ENCODE data around the gene FAT1.

FAT1 gene

DNA sequence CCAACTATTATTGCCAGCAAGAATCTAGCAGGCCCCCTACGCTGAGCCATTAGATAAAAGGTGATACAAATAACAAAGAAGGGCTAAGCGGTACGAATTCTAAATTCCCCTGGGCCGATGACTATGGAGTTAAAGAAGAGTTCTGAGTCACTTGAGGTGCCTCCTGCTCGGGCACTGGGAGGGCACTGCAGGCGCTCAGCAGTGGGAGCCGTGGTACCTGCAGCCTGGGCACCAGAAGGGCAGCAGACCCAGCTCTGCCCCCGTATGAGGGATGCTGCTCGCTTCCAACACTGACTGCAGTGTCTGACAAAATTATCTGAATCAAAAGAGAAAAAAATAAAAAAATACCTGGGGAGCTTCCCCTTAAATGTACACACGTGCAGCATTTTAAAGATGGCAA, 124.2 kb downstream of the FAT1 start:
- DNase-seq: no peak

DNA sequence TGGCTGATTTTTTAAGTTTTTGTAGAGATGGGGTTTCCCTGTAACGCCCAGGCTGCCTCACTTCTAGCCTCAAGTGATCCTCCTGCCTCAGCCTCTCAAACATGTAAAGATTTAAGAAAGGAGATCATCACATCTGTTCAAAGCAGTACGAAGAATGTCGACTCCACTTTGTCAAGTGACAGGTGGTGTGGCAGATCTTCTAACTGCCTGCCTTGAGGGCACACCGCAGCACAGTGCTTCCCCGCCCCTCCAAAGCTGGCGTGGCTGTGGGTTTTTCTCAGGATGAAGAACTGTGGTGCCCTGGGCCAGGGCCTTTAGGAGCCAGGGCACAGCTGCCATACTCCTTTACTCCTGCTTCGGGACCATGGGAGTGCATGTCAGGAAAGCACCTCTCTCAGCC, 125.0 kb downstream of the FAT1 start:
- no peak for DNase-seq

DNA sequence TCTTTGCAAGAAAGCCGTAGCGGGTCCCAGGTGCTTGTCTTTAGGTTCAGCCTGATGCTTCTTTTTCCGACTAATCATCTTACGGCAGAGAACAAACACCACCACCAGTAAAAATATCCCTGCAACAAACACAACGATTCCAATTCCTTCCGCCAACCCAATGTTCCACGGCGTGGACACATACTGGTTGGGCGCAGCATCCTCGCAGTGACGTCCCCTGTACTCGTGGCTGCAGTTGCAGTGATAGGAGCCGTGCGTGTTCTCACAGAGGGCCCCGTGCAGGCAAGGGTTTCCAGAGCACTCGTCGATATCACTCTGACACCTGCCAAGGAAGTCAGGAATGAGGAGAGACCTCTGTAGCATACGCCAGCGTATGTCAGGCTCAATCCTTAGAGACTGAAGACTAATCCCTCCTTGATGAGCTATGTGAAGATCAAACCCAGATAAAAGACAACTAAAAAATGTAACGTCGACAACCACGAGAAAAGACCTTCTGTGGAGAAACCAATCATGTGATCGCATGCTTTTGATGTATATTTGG, 126.7 kb downstream of the FAT1 start:
- DNase-seq: no peak

DNA sequence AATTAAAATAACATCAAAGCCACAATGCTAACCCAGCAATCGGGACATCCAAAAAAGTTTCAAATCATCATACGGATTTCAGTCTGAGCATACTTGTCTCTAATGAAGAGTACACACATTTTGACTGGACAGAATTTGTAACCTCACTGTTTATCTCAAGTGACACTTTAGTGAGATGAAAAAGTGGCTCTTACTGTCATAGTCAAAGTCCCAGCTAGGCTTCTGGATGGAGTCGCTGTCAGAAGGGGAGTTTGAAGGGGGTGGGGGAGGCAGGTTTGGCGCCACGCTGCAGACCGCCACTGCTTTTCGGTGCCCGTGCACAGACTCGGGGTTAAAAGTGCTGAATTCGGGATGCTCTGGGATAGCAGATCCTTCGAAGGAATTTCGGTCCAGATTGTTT, 127.3 kb downstream of the FAT1 start:
- DNase-seq: no peak

DNA sequence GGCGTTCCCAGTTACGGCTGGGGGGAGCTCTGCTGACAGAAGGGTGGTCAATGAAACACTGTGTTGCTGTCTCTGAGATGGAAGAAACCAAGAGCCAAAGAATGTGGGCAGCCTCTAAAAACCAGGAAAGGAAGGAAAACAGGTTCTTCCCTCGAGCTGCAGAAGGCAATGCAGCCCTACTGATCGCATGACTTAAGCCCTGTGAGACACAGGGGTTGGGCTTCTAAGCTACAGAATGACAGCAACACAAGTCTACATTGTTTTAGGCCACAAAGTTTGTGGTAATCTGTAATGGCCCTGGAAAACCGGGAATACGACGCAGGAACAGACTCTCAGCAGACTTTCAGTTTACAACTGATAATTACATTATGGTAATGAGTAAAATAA, 130.1 kb downstream of the FAT1 start:
- DNase-seq: no peak

DNA sequence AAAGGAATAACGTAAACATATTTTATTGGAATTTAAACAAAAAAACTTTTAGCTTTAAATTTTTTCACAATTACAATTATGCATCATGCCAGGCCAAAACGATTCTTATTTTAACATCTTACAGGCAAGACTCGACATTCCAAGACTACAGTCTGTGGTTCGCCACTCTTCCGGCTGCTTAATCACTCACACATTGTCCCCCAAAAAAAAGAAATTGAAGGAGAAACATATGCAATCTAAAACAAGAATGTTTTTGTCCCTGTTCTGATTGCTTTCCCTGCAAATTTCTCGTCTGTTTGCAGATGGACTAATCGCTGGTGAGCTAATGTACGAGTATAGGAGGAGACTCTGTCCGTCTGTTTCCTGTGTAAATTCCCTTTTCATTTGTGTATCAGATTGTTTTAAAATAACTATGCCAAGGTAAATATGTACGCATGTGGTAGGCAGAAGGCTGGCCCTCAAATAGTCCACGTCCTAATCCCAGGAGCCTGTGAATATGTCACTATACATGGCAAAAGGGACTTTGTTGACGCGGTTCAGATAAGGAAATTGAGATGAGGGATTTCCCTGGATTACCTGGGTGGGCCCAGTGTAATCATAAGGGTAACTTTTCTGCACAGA, 130.6 kb downstream of the FAT1 start:
- peak; percentile 82 for DNase-seq

DNA sequence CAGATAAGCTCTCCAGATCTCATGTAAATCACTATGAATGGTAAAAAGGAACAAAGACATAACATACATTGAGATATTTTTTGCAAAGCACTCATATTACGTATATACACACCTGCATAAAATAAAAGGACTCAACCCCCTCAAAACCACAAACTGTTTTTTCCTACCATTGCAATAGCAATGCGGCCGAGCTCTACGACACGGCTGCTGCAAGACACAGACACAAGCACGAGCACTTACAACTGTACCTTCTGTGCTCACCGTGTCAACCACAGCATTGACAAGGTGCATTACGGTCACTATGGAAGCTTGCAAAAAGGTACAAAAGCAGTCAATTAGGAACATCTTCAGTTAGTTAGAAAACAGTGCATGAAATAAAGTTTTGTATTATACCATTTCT, 131.2 kb downstream of the FAT1 start:
- DNase-seq: no peak

DNA sequence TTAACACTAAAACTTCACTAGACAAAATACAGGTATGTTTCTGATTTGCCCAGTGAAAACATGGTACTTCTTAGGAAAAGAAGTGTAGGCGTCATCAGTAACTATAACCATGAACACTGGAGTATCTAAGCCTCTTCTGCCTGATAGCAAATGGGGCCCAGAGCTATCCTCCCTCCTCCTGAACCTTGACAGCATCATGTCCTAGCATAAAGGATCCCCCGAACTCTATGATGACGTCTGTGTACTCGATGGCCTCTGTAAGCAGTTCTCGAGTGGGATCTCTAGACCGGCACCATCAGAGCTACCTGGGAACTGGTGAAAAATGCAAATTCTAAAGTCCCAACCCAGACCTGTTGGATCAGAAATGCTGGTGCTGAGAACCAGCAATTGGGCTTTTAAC, 132.0 kb downstream of the FAT1 start:
- DNase-seq: no peak

DNA sequence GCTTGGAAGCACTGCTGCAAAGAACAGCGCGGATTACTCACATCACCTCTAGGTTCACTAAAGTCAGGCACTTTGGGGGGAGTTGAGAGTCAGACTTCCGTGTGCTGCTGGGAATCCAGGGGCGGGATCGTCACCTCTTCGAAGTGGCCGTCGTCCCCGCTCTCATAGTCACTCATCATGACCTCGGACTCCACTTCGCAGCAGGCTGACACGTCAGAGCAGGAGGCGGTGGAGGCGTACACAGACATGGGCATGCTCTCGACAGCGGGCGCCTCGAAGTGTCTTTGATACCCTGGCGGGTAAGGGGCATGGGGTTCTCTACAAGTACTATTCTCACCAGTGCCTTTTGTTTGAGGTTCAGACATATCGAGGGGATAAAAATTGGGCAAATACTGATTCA, 135.2 kb downstream of the FAT1 start:
- DNase-seq: no peak

DNA sequence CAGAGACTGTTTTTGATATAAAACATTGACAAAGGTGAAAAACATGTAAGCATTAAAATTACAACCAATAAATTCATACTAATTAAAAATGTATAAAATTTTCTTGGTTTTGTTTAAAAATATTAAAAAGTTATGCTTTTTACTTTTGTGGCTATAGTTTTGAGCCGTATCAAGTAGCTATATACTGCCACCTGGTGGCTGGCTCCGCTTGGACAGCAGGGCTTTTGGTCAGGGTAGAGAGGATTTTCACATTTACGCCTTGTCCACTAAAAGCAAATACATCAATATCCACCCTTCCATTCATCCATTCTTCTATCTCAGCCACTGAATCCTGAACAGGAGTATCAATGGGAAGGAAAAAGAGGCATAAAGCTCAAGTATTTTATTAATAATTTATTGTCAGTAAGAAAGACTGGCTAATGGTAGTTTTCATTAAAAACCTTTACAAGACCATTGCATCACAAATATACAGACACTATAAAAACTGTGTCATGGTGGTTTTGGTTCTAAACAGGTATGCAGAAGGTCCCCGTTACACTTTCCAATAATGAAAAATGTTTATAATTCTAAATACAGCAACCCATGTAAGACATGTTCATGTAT, 136.1 kb downstream of the FAT1 start:
- peak; percentile 48 for DNase-seq

DNA sequence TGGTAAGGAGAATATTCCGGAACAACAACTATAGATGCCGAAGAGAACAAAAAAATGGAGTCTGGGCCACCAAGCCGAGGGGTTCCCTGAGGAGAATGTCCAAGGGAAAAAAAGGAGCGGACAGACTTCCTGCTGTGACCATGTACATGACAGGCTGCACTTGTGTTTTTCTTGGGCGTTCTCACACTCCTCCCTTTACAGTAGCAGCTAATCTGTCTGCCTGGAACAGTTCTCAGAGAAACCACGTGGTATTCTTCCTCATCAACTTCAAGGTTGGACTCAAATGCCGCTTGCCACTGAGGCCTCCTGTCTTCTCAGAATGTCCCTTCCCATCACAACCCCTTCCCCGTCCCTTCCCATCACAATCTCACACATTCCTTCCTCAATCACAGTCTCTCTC, 137.5 kb downstream of the FAT1 start:
- no peak for DNase-seq

DNA sequence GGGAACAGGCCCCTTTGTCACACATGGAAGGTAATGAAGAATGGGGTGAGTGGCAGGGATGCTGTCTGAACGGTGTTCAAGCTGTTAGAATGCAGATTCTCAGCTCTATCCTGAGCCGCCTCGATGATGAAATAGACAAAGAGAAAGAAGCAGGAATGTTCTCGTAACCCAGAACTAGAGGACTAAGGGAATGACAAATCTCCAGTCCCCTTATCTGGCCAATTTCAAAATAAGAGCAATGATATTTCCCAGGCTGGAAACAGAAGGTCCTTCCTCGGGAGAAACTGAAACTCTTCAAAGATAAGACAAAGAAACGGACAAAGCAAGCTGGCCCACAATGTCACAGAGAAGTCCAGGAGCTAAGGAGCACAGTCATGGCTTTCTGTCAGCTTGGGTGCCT, 138.7 kb downstream of the FAT1 start:
- no peak for DNase-seq

DNA sequence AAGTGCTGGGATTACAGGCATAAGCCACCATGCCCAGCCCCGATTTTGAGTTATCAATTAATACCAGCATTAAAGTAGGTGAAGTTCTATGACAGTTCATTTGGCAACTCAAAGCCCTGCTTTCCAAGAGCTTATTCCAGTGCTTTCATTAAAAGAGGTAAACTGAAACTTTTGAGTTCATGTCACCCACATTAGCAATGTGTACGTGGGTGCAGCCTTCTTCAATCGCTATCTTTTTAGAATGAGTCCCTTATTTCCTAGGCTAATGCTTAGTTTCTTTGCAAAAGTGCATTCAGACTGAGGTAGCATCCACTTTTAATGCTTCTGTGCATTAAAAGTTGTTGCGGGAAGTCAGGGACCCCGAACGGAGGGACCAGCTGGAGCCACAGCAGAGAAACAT, 142.2 kb downstream of the FAT1 start:
- DNase-seq: no peak

DNA sequence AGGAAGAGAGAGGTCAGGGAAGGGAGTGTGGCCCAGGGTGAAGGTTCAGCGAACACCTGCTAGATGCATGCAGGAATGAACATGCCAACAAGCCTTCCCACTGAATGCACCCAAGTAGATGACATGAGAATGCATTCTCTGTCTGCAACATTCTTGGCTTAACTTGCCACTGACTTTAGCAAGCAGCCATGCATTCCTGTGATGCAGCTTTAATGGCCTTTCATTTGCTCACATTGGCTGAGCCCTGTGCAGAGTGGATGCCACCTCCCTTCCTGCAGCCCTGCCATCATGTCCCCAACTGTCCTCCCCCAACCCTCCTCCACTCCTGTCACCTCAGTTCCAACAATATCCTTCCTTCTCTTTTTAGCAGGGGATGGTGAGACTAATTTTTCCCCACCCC, 143.0 kb downstream of the FAT1 start:
- DNase-seq: no peak

DNA sequence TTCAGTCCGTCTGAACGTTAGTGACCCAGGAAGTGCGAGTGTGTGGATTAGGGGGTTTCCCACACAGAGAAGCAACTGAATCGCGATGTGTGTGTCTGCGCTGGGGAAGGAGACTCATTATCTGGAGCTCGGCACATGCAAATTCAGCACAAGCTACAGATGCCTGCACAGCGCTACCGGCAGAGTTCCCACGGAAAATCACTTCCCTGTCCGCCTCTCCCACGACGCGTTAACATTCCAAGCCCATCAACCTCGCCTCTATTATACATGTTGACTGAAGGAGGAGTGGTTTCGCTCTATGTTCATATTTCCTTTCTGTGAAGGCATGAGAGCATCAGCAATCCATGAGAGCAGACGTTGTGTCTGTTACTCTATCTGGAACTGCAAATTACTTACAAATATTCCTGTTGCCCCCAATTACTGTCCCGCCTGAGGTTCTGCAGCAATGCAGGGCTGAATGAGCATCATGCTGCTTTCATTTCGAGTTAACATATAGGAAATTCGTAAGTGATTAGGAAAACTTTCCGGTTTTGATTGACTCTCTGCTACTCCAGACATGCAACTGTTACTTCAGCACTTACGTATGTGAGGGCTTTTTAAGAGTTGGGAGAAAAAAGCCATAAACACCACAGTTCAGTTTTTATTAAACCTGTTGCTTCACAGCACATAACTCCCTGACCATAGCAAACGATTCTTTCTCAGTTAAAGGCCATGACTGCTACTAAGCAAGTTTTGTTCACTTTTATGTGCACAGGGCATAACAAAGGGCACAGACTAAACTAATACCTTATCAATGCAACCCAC, 153.3 kb downstream of the FAT1 start:
- peak; percentile 42 for DNase-seq

DNA sequence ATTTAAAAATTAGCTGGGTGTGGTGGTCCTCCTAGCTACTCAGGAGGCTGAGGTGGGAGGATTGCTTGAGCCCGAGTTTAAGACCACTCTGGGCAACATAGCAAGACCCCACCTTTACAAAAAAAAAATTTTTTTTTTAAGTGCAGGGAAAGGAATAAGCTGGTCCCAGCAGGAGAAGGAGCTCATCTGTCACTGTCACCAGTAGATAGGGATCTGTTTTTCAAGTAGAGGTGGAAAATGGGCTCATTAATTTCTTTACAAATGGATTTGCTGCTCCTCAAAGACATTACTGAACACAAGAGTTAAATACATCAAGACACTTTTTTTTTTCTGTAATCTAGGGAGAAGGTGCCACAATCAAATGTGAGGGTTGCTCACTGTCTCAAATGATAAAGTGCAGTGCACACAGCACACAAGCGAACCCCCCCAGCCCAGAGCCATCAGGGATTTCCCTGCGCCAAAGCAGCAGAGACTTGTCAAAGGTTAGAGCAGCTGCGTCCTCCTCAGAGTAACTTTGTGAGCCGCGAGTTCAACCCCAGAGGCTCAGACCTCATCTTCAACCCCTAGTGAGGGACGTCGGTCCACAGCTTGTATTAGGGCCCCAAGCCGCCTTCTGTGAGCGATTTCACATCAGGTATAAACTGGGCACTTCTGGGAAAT, 154.0 kb downstream of the FAT1 start:
- DNase-seq: no peak

DNA sequence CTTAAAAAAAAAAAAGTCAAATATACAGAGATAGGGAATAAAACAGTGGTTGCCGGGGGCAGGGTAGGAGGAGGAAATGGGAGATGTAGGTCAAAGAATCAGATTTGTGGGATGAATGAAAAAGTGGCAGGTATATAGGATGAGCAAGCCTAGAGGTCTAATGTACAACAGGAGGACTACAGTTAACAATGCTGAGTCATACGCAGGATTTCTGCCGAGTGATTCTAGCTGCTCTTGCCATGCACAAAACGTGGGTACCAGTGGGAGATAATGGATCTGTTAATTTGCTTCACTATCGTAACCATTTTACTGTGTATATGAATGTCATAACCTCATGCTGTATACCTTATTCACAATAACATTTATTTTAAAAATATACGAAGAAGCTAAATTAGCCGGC, 157.6 kb downstream of the FAT1 start:
- no peak for DNase-seq

DNA sequence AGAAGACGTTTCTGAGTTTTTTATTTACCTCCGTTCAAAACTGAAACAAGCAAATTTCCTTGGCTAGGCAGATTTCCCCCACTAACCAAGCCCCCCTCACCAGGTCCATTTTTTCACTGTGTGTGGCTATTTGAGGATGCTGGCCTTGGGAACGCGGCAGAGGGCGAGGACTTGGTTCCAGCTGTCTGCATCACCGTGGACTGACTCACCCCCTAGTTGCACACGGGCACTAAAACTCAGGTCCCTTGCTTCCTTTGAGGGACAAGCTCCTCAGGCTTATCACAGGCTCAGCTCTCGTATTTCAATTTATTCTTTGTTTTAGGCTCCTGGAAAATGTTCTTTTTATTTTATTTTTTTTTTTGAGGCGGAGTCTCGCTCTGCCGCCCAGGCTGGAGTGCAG, 159.9 kb downstream of the FAT1 start:
- DNase-seq: no peak

DNA sequence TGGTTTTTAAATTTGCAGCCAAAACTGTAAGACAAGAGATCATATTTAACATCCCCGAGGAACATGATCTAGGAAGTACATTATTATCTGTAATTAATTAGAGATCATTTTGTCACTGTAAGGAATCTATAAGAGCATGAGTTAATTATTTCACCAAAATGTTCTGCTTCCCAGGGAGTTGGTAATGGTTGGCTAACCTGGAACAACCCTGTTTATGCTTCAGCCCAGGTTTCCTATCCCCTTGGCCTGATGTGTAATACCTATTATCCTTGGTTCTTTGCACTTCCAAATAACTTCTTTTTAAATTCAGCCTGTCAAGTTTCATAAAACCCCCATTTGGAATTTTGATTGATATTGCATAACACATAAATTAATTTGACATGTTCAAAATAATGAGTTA, 161.9 kb downstream of the FAT1 start:
- DNase-seq: no peak

DNA sequence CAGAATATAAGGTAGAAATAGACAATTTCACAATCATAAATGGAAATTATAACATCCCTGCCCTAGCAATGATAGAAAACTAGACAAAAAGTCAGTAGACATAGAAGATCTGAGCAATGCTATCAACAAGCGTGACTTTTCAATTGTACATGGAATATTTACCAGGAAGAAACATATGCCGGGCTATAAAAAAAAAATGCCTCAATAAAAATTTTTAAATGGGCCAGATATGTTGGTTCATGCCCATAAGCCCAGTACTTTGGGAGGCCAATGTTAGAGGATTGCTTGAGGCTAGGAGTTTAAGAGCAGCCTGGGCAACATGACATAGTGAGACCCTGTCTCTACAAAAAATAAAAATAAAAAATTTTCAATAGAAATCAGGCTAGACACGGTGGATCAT, 163.0 kb downstream of the FAT1 start:
- no peak for DNase-seq

DNA sequence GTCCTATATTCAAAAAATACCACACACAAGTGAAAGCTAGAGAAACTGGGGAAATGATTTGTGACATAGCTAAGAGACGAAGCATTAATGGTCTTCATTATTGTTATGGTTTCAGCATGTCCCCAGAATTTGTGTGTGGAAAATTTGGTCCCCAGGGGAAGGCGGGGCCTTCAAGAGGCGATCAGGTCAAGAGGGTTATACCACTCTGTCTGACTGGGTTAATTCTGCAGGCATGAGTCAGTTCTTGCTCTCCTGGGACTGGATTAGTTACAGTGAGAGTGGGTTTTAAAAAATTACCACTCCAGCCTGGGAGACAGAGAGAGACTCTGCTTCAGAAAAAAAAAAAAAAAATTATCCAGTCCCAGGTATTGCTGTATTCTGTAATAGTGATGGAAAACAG, 166.2 kb downstream of the FAT1 start:
- DNase-seq: peak; percentile 81

DNA sequence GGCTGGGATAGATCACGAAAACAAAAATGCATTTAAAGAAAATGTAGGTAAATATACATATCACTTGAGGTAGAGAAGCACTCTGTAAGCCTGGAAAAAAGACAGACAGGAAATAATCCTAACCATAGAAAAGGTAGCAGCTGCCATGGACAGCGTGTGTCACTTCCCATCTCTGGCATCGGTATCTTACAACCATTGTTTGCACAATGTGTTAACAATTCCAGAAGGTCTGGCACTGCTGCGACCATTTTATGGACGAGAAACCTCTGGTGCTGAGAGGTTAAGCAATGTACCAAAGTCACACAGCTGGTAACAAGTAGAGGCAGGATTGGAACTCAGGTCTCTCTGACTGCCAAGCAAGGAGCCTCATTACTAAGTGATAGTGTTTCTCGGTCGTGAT, 166.6 kb downstream of the FAT1 start:
- no peak for DNase-seq

DNA sequence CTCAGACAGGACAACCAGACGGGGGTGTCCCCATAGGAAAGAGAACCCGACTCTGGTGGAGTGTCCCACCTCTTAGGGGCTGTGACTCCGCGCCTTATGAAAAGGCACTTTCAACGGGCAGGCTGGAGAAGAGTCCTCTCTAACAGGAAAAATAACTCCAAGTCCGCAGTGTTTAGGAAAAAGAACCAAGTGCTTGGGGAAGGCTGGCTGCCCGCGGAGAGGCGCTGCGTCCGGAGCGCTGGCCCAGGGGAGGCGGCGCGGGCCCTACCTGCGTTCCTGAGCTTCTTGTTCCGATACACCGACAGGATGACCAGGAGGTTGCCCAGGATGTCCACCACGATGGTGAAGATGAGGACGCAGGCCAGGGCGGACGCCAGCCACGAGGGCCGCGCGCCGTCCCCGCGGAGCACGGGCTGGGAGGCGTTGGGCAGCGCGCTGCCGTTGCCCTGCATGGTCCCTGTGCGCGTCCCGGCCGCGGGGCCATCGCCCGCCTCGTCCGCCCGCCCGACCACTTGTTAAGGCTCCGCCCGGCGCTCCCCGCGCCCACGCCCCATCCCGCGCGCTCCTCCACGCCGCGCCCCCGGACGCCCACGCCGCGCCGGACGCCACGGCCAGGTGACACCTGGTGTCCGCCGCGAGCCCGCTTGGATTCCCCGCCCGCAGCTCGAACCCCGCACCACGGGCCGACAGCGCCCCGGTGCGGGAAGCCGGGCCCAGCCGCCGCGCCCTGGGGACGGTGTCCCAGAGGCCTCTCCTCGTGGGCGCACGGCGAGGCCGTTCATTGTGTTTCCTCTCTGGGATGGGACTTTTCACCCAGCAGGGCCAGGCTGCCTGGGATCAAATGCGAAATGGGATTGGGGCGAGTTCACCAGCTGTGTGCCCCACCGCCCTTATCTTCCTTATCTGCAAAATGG, 168.5 kb downstream of the FAT1 start, which contains the start of gene MTNR1A:
Gene MTNR1A (minus strand): TSS at position 654 of the 914 bp plus-strand sequence. CDS start 202 bp downstream, at position 452.
- no peak for DNase-seq

Data from fibroblast of skin of right quadriceps (primary cell).